T-helper 1 cell treated with Interleukin-12 subunit alpha and Interleukin-12 subunit beta and Interleukin-4 antibody, amounts not matched to agents 30 ng/mL and 1 ng/mL, for 36 hours (primary cell): ENCODE results near the gene H3-3A. TPM values are rescaled to one million over a fixed set of nuclear protein-coding genes. Genes with fewer than 3 reads are reported as not detected.

Experiments used
- intact Hi-C: fragments of 100-400 bp; cut with micrococcal nuclease; formaldehyde crosslinking; loops from one replicate; pipeline ENCODE4 v1.15.1; 2024
- total RNA-seq: library from RNA; stranded (reverse); gene quantifications from 2 replicates; pipeline ENCODE4 v1.2.3, GENCODE V29; 2022

Gene H3-3A
- total RNA-seq, 1 donor from 2014 or later = 492 TPM

DNA sequence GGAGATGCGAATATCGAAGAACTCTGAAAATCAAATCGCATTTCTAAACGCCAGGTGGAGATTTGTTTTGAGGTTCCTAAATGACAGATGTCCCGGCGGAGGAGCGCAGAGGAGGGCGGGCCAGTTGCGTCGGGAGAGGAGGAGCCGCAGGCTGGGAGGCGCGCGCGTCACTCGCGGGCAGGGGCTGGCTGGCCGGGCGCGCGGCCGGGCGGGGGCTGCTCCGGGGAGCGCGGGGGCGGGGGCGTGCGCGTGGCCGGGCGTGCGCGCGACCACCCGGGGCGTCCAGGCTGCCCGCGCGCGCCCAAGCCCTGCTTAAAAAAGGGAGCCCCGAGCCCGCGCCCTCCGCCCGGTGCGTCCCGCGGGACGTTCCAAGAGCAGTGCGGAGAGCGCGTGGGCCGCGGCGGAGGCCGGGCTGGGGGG lies 47.3 kb downstream of the H3-3A start:
- intact Hi-C loops = loop anchor here (1.0 kb wide), 5 partner anchors 10 to 111 kb away; partner anchors contain the start of gene SDE2

DNA sequence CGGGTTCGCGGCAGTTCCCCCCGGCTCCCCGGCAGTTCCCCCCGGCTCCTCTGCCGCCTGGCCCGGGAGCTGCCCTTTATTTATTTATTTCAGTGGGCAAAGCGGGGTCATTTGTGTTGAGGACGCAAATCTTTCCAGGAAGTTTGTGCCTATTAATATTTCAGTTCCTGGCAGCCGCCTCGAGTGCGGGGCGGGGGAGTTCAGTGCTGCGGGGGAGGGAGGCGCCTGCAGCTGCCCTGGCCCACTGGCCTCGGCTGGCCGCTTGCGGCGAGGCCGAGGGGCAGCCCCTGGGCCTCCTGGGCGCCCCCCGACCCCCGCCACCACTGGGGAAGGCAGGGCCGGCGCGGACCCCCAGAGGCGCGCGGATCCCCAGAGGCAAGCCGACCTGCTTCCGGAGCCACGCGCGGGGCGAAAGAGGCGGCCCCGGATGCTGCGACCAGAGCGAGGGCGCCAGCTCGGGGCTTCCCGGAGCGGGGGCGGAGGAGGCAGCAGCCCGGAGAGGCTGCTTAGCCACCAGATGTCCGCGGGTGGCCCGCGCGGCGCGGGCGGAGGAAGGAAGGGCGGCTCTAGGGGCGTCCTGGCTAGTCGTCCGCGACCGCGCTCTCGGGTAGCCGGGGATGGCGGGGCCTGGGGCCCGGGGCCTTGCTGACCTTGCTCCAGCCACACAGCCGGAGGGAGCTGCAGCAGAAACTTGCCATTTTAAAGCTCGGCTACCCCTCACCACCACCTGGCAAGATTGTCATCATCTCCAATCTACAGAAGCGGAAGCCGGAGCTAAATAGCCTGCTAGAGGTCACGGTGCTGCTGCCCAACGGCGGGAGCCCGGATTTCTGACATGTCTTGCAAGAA lies 48.0 kb downstream of the H3-3A start:
- intact Hi-C loops = loop anchor here (1.0 kb wide), 1 partner anchor 111 kb away; the partner anchor contains the start of gene SDE2

DNA sequence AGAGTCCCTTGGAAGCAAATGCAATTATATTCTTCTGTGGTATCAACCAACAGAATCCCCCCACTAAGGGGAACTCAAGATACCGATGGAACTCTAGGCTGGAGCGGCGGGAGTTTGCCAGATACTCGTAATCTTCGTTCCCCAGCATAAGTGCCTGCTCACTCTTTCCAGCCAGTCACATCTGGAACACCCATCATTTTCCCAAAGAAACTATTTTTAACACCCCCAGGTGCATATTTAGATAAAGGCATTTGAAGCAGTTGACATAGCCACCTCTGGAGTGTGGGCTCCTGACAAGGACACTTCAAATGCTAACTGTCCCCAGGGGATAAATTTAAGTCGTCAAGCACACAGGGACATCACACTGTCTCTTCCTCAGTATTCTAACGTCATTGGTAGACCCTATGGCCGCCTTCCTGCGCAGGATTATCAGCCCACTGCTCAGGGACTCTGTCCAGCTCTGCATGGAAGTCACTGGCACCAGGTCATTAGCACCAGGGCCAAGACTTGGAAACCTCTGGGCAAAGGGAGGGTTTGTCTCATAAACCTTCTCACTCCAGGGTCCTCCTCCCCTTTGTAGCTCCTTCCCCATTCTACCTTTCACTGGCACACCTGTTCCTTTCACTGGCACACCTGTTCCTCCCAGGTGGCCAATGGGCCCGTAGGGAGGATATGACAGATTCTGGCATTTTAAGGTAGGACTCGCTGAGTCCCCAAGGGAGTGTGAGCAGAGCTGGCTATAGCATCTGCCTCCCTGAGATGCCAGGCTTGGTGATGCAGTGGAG lies 48.8 kb downstream of the H3-3A start:
- intact Hi-C loops = no loop called here

DNA sequence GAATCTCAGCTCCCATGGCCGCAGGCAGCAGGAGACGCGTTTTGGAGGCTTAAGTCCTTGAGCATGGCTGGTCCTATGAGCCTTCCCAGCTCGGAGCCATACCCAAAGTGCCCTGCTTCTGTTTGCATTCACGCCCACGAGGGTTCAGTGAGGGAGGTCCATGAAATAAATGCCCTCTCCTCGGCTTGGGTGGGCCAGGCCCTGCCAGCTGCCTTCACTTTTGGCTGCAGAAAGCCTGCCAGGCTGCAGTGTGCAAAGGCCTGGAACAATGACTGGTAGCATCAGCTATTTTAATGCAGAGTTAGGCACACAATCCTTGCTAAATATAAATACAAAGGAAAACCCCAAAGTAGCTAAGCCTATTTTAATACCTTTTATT lies 49.4 kb downstream of the H3-3A start:
- intact Hi-C loops = no loop called here

DNA sequence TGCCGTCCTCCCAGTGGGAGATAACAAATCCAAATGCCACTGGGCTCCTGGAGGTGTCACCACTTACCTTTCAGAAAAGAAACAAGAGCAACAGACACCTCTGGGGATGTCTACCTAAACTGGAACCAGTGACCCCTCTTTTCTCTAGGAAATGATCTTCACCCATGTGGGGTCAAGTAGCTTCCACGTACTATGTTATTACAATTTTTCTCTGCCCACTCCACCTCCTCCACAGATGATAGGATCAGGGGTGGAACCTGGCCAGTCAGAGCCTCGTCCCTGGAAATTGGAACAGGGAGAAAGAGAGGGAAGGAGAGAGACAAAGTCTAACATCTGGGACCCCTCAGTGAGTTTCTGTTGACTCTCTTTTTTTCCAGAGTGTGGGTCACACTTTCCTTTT lies 50.1 kb downstream of the H3-3A start:
- intact Hi-C loops = no loop called here

DNA sequence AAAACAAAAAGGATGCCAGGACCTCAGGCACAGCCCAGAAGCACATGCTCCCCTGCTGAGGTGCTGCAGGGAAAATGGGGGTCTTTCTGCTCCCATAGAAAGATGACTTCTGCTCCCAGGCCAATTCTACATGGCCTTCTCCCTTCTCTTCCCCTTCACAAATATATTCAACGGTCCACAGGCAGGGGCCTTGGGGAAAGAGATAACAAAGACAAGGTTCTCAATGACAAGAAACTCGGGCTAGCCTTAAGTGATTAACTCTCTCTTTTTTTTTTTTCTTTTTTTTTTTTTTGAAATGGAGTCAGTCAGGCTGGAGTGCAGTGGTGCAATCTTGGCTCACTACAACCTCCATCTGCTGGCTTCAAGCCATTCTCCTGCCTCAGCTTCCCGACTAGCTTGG lies 54.2 kb downstream of the H3-3A start:
- intact Hi-C loops = no loop called here

DNA sequence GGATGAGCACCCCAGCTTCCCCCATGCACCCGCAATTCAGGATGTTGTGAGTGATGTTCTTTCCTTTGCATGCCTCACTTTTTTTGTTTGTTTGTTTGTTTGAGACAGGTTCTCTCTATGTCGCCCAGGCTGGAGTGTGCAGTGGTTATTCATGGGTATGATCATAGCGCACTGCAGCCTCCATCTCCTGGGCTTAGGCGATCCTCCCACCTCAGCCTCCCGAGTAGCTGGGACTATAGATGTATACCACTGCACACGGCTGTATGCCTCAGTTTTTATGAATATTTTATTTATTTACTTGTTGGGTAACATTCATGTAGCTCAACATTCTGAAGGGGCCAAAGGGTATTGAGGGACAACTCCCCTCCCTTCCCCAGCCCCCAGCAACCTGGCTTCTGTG lies 54.8 kb downstream of the H3-3A start:
- intact Hi-C loops = no loop called here

DNA sequence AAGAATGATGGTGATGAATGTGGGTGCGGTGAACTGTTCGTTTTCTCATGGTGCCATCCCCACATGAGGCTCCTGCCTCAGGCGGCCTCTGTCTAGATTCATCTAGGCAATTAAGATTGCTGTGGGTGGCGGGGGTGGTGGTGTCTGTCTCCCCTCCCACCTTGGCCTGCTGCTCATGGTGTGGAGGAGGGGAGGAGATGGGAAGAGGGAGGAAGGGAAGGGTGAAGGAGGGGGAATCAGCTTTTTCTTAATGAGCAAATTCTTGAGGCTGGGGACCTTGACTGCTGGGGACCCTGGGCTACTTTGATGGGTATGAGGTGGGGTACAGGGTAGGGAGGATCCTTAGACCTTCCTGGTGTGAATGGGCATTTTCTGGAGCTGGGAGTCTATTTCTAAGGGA lies 55.8 kb downstream of the H3-3A start:
- intact Hi-C loops = no loop called here

DNA sequence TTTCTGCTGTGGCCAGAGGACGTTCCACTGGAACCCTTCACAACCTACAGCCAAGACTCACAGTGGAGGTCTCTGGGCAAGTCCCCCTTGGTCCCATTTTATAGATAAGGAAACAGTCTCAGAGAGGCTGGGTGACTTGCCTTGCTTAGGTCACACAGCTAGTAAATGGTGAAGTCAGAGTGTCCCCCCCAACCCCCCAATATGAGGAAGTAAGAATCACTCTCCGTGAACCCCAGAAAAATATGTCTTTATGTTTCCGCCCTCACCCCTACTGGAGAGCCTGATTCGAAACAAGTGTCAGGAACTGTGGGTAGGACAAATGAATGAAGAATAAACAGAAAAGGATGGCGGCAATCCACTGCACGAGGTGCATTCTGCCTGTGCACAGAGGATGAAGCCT lies 56.7 kb downstream of the H3-3A start:
- intact Hi-C loops = no loop called here

DNA sequence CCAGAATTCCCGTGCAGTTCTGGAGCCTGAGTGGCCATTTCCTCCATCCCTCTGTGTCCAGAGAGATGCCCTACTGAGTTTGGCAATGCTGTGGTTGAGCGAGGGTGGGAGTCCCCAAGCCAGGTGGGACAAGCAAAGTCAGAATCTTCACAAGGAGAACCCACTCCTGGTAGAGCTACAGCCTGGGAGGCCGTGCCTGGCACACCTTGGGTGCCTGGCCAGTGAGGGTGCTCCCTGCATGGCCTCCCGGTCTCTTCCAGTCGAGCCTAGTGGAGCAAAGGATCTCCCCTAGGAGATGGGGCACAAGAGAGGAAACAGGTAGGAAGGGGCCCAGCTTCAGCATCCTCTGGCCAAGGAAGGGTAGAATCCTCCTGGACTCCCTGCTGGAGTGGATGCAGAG lies 57.9 kb downstream of the H3-3A start:
- intact Hi-C loops = loop anchor here (5.0 to 10.0 kb wide), 4 partner anchors 184 to 693 kb away; partner anchors contain the start of genes ITPKB, LBR, LIN9 and SRP9

DNA sequence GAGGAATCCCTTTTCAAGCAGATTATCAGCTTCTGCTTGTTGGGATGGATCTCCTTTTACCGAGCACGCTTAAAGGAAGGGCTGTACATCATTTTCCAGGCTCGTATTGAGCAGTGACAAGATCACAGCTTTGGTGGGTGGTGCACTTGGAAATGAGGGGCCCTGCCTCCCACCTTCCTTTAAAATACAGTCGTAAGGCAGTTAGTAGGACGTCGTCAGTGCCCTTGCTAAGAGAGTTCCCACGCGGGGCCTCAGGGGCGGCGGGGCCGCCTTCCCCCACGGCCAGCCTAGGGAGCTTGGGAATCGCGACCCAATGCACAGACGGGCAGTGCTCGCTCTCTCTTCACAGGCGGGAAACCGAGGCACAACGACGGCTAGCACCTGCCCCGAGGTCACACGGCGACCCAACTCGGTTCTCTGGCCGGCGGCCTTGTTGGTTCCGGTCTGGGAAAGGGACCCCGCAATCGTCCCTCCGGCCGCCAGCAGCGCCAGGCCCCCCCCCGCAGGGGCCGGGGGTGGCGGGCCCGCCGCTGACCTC lies 58.6 kb downstream of the H3-3A start:
- intact Hi-C loops = loop anchor here (1.0 to 10.0 kb wide), 9 partner anchors 12 to 694 kb away; partner anchors contain the start of genes ITPKB, LBR, LIN9 and SDE2

Other genes starting within 250 kb of the H3-3A start
- 113 and 120 TPM in 2 replicates for gene TMEM63A, start 180.3 kb upstream of the H3-3A start, total RNA-seq
- gene LEFTY1, start 173.6 kb upstream of the H3-3A start, total RNA-seq = not detected in 2 replicates
- 103 and 105 TPM in 2 replicates for gene PYCR2, start 138.5 kb upstream of the H3-3A start, total RNA-seq
- not detected in 2 replicates for gene LEFTY2, start 121.5 kb upstream of the H3-3A start, total RNA-seq
- 24.5 and 26.1 TPM in 2 replicates for gene SDE2, start 63.4 kb upstream of the H3-3A start, total RNA-seq
- 25.5 and 28.6 TPM in 2 replicates for gene ACBD3, start 124.0 kb downstream of the H3-3A start, total RNA-seq
- gene MIXL1, start 160.9 kb downstream of the H3-3A start, total RNA-seq = not detected in 2 replicates
- 10.5 and 11.0 TPM in 2 replicates for gene LIN9, start 246.4 kb downstream of the H3-3A start, total RNA-seq